ENCODE data around the gene PIK3R3.

Gene PIK3R3

GRCh38 chr1:46169811-46170454, 37.5 kb upstream of the PIK3R3 start:
- H3K4me1 Mint-ChIP-seq: no peaks in the 10 kb centered on the region
- TF ChIP-seq CTCF (IDR thresholded peaks at IDR 0.05; ENCODE audit: unreplicated experiment in 3 of 3): no peak
- no peaks in the 10 kb centered on the region for H3K9me3 Mint-ChIP-seq
- H3K27ac Mint-ChIP-seq: no peak overlapping the region
- H3K4me3 Mint-ChIP-seq: no peak overlapping the region
- H3K36me3 Mint-ChIP-seq (ENCODE audit: low read depth): no peaks in the 10 kb centered on the region
- H3K27me3 Mint-ChIP-seq (ENCODE audit: low read depth): peaks cover 43% of the 10 kb centered on the region

DNA sequence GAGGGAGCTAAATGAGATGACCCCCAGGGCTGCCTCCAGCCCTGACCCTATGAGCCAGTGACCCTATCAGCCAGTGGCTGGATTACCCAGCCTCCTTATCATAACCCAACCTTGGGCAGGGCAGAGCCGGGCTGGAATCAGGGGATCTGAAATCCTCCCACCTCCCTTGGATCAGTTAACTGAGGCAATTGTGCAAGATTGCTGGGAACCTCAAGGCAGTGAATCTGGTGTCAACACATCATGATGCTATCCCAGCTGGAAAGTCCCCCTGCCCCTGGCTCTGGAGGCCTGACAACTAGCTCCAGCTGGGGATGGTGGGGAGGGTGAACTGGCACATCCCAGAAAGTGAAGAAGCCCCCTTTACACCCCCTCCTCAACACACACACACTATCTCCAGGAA, 36.0 kb upstream of the PIK3R3 start:
- Mint-ChIP-seq H3K4me3 (no peak overlapping the region), H3K36me3 (ENCODE audit: low read depth) (no peaks in the 10 kb centered on the region), H3K4me1 (no peaks in the 10 kb centered on the region), H3K9me3 (no peaks in the 10 kb centered on the region), H3K27ac (no peak overlapping the region), H3K27me3 (ENCODE audit: low read depth) (peaks cover 54% of the 10 kb centered on the region)
- no peak for TF ChIP-seq CTCF (IDR thresholded peaks at IDR 0.05; ENCODE audit: unreplicated experiment in 3 of 3)

DNA sequence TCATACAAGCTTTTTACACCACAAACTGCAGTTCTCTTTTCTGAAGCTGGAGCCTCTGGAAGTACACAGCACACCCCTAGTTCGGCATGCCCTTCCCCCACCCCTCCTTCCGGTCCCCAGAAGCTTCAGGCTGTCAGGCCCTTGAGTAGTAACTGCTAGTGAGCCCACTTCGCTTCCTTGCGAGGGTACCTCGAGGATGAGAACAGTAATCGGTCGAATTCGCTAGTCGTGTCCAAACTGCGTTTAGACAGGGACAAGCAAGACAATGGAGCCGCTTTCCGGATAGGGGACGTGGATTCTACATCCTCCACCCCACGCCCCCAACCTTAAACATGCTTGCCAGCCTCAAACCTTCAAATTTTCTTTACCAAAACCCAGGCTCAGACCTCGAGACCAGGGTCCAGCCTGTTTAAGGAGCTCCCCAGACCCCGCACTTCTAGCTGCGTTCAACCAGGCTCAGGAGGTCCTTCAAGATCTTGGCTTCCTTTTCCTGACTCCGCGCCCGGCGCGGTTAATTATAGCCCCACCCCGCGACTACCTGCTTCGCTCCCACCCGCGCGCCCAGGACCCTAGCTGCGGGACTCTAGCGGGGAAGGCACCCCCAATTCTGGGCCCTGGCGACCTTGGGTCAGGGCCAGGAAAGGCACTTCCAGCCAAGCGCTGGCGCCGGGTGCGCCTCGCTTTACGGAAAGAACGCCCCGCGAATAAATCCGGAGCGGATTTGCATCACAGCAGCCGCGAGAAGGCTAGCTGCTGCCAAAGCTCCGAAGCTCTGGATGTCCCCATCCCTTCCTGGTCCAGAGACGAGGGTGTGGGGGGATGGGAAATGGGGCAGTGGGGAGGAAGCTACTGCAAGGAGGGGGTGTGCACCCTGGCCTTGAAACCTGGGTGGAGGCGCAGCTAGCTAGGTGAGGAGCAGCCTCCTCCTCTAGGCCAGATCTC, 34.4 kb upstream of the PIK3R3 start:
- Mint-ChIP-seq H3K4me3 (peak overlapping the region; percentile 56 to 65 (median 58)), H3K27me3 (ENCODE audit: low read depth) (peaks cover 56% of the 10 kb centered on the region), H3K27ac (no peak overlapping the region), H3K4me1 (no peaks in the 10 kb centered on the region), H3K36me3 (ENCODE audit: low read depth) (no peaks in the 10 kb centered on the region), H3K9me3 (no peaks in the 10 kb centered on the region)
- no peak for TF ChIP-seq CTCF (IDR thresholded peaks at IDR 0.05; ENCODE audit: unreplicated experiment in 3 of 3)

GRCh38 chr1:46160212-46160611, 27.8 kb upstream of the PIK3R3 start:
- no peak for TF ChIP-seq CTCF (IDR thresholded peaks at IDR 0.05; ENCODE audit: unreplicated experiment in 3 of 3)
- no peaks in the 10 kb centered on the region for H3K36me3 Mint-ChIP-seq (ENCODE audit: low read depth)
- peaks cover 13% of the 10 kb centered on the region for H3K27me3 Mint-ChIP-seq (ENCODE audit: low read depth)
- H3K4me3 Mint-ChIP-seq: no peak overlapping the region
- H3K27ac Mint-ChIP-seq: no peak overlapping the region
- H3K4me1 Mint-ChIP-seq: no peaks in the 10 kb centered on the region
- no peaks in the 10 kb centered on the region for H3K9me3 Mint-ChIP-seq

DNA sequence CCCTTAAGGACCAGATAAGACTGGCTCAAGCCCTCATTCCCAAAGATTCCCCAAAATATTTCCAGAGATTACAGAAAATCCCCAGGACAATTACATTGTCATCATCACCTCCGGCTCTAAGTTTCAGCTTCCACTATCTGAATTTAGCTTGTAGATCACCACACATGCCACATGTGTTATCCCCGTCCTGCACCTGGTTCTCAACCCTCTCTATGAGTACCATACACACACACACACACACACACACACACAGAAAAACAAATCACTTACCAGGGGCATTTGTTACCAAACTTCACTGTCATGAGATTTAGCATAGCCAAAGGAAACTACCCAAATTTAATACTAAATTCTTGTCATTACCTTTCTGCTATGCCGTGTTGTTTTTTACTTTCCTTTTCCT, 27.1 kb upstream of the PIK3R3 start:
- H3K4me1 Mint-ChIP-seq: no peaks in the 10 kb centered on the region
- no peak overlapping the region for H3K27ac Mint-ChIP-seq
- no peak for TF ChIP-seq CTCF (IDR thresholded peaks at IDR 0.05; ENCODE audit: unreplicated experiment in 3 of 3)

More for the DNA sequence above, 27.1 kb upstream of the PIK3R3 start:
- H3K27me3 Mint-ChIP-seq (ENCODE audit: low read depth): peaks cover 9% of the 10 kb centered on the region
- no peaks in the 10 kb centered on the region for H3K36me3 Mint-ChIP-seq (ENCODE audit: low read depth)
- H3K9me3 Mint-ChIP-seq: no peaks in the 10 kb centered on the region
- no peak overlapping the region for H3K4me3 Mint-ChIP-seq

Data from nephron (organoid).